ENCODE measurements around the gene LDLR.

DNA sequence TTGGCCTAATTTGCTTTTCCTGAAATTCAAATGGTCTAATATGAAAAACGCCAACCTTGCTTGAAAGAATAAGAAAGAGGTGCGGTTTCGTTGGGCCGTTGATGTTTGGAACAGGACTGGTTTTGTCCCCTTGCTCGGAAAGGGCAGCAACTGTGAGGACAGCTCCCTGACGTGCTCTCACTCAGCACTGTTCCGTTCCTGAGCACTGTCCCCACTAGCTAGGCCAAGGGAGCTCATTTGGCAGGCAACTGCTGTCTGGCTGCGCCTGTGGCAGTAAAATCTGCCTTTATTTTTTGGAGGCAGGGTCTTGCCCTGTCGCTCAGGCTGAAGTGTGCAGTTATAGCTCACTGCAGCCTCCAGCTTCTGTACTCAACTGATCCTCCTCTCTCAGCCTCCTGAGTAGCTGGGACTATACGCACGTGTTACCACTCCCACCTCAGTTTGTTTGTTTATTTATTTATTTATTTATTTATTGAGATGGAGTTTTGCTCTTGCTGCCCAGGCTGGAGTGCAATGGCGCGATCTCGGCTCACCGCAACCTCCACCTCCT is 4.5 kb downstream of the LDLR start:
- TF ChIP-seq POLR2AphosphoS5 (IDR thresholded peaks at IDR 0.05; ENCODE audit: low read depth, low read length), result no peak
- TF ChIP-seq POU2F2 (IDR thresholded peaks at IDR 0.05; ENCODE audit: low read depth, low read length), result no peak
- TF ChIP-seq TAF1 (IDR thresholded peaks at IDR 0.05; ENCODE audit: low read depth, low read length), result no peak

All from GM12891 (cell line).